Measurements from ENCODE around the gene SUZ12.
"Not testable (repeated sequence)": the region's sequence is repeated elsewhere in the genome, so short reads cannot be mapped to it uniquely, and the experiment has no call there.

The SUZ12 gene

GRCh38 chr17:32042266-32042665 lies 105.5 kb downstream of the SUZ12 start:
- not testable (repeated sequence) for DNase-seq

GRCh38 chr17:32045611-32046010 lies 108.8 kb downstream of the SUZ12 start:
- not testable (repeated sequence) for DNase-seq

GRCh38 chr17:32047663-32048062 lies 110.9 kb downstream of the SUZ12 start:
- not testable (repeated sequence) for DNase-seq
